GM12801 (cell line): ENCODE measurements around the gene FAM118A.

Experiments used
- CTCF ChIP-seq: IDR thresholded peaks from one replicate; pipeline ENCODE4 v1.5.1; 2011; ENCODE audit warnings: control low read depth; ENCODE audit not compliant: insufficient read length; ENCODE audit errors: extremely low read depth

FAM118A gene

GRCh38 chr22:45316796-45317526, 7.2 kb downstream of the FAM118A start:
- TF ChIP-seq CTCF: no peak

GRCh38 chr22:45317551-45318167, 7.9 kb downstream of the FAM118A start:
- no peak for TF ChIP-seq CTCF

- TF ChIP-seq CTCF: no peak
Observed at GRCh38 chr22:45318168-45318557, 8.4 kb downstream of the FAM118A start.

- no peak for TF ChIP-seq CTCF
Observed at GRCh38 chr22:45318558-45319323, 9.0 kb downstream of the FAM118A start.

- no peak for TF ChIP-seq CTCF
Observed at GRCh38 chr22:45319324-45319685, 9.6 kb downstream of the FAM118A start.

GRCh38 chr22:45320357-45320976, 10.7 kb downstream of the FAM118A start:
- no peak for TF ChIP-seq CTCF

- no peak for TF ChIP-seq CTCF
Observed at GRCh38 chr22:45321827-45322226, 12.1 kb downstream of the FAM118A start.
